DMS 273 (cell line): Measurements from ENCODE around the gene DAPP1.

Experiments
- DNase-seq: peaks from one replicate; lab custom pipeline; 2025; ENCODE audit not compliant: unreplicated experiment; lab: John Stamatoyannopoulos, UW

Gene DAPP1

GRCh38 chr4:99894161-99894997 lies 77.8 kb downstream of the DAPP1 start, which contains the start of gene LAMTOR3:
Gene LAMTOR3 (minus strand): TSS chr4:99894427. CDS start chr4:99893963, 464 bp downstream.
- DNase-seq = peak; percentile 92

- DNase-seq = no peak
Observed at GRCh38 chr4:99894998-99895397, 78.4 kb downstream of the DAPP1 start.

- DNase-seq = no peak
Observed at GRCh38 chr4:99915449-99915848, 98.8 kb downstream of the DAPP1 start.

- DNase-seq = no peak
Observed at GRCh38 chr4:99917575-99917974, 100.9 kb downstream of the DAPP1 start.

GRCh38 chr4:99918656-99919055 lies 102.0 kb downstream of the DAPP1 start:
- DNase-seq = no peak
